ENCODE data around the gene HOXA13. TPM values are rescaled to one million over a fixed set of nuclear protein-coding genes. Genes with fewer than 3 reads are reported as not detected.

Gene HOXA13
- total and polyA plus RNA-seq, 8 donors = 29.0 TPM; not detected in 7

DNA sequence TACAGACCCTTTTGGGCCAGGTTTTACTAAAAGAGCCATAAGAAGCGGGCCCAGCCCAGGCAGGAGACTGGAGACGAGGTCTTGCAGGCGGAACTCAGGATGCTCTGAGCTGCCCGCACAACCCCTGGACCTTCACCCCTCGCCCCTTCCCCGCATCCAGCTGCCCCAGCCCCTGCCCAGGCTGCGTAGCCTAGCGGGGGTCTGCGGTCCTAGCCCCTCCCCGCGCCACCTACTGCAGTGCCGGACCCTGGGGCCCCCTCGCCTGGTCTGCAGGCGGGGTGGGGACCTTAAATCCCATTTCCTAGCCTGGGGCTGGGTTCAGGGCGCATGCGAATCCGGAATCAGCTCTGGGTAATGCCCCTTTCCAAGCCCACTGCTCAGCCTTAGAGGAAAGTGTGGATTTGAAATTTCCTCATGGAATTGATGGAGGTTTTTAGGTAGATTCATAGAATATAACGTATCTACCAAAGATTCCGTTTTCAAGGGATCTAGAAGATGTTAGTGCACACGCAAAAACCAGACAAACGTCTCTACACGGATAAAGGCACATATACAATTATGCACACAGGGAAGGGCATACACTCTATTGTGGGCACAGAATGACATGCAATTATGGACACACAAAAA, 47.0 kb downstream of the HOXA13 start:
- DNase-seq = peak in 1 of 2 donors; percentile 5
- H3K4me3 ChIP-seq = peak overlapping the region; percentile 46 to 64 (median 52)
- H3K27me3 ChIP-seq = peaks cover 11 to 100% (median 93%) of the 10 kb centered on the region in 3 donors
- peaks cover 13 to 71% (median 58%) of the 10 kb centered on the region in 4 donors for H3K4me1 ChIP-seq
- TF ChIP-seq POLR2A (IDR thresholded peaks at IDR 0.05) = no peak
- no peak for TF ChIP-seq EP300 (IDR thresholded peaks at IDR 0.05)
- TF ChIP-seq, protein P1, sequence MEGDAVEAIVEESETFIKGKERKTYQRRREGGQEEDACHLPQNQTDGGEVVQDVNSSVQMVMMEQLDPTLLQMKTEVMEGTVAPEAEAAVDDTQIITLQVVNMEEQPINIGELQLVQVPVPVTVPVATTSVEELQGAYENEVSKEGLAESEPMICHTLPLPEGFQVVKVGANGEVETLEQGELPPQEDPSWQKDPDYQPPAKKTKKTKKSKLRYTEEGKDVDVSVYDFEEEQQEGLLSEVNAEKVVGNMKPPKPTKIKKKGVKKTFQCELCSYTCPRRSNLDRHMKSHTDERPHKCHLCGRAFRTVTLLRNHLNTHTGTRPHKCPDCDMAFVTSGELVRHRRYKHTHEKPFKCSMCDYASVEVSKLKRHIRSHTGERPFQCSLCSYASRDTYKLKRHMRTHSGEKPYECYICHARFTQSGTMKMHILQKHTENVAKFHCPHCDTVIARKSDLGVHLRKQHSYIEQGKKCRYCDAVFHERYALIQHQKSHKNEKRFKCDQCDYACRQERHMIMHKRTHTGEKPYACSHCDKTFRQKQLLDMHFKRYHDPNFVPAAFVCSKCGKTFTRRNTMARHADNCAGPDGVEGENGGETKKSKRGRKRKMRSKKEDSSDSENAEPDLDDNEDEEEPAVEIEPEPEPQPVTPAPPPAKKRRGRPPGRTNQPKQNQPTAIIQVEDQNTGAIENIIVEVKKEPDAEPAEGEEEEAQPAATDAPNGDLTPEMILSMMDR (IDR thresholded peaks at IDR 0.05) = no peak
- no peak for TF ChIP-seq POLR2AphosphoS5 (IDR thresholded peaks at IDR 0.05)
- no peaks in the 10 kb centered on the region for H3K36me3 ChIP-seq
- peak overlapping the region; percentile 66 to 99 (median 88) for H3K27ac ChIP-seq
- H3K9me3 ChIP-seq = peaks cover 0 to 1% (median 0%) of the 10 kb centered on the region in 4 donors
- 23 to 37% (median 28%) methylated on average over 14 to 22 of the region's 22 CpGs for WGBS, 5 donors
- intact Hi-C loops (cut with DNase I; ENCODE audit: low total_unique reads) = no loop called here

DNA sequence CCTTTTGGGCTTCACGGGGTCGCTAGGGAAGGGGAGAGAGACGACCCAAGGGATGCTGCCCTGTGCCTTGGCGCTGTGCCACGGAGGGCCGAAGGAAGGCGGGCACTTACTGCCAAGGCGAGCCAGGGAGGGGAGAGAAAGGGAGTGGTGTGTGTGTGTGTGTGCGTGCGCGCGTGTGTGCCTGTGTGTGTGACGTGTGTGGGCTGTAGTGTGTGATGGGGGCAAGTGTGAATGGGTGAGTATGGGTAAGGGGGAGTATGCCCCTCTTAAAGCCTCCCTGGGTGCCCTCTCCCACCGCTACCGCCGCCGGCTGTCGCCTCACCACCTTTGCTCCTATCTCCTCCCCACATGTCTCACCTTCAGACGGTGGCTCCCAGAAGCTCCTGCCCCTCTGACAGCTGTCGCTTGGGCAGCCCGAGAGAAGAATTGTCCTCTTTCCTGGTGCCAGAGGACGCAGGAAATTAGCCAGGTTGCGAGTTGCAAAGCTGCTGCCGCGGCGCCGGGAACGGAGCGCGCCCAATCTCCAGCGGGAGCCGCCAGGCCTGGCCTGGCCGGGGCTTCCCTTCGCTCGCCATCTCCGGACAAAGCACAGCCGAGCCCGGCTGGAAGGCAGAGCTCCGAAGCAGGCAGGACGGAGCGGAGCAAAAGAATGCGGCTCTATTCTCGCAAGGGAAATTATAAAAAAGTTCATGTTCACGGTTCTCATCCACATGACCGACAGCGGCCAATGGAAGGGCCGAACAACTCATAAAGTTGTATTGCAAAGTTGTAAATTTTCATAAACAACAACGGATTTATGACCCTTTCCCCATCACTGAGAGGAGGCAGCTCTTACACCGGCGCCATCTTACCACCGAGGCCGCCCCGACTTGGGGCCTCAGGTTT, 47.7 kb downstream of the HOXA13 start, which contains the start of gene HOXA3:
HOXA3 (minus strand) TSS at position 653 of the 885 bp plus-strand sequence. CDS start 41,943 bp downstream, outside the sequence.
- peaks cover 19 to 76% (median 65%) of the 10 kb centered on the region in 4 donors for H3K4me1 ChIP-seq

DNA sequence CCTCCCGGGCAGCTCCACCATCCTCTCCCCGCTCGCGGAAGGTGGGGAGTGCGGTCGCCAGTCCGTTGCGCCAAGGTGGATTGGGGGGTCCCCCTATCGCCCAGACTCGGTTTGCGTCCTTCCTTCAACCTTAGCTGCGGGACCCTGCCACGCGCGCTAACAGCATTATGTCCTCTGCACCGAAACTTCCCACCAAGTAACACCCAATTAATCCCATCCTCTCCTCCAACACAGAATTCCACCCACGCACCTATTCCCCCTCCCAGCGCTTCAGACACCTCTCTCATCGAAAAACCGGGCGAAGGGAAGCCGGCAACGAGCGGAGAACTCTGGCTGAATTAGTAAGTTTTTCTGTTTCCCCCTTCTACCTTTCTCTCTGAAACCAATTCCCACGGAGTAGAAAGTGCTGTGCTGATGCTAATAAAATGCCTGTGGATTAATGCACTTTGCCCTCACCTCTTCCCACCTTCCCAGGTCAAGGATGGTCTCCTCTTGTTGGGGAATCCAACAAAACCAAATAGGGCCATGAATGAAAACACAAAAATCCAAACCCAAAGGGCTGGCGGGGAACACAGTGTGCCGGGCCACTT, 48.5 kb downstream of the HOXA13 start:
- WGBS, 5 donors = 7 to 17% (median 9%) methylated on average over 20 to 27 of the region's 27 CpGs
- H3K4me3 ChIP-seq = peak overlapping the region; percentile 46 to 64 (median 52)
- H3K9me3 ChIP-seq = peaks cover 0 to 9% (median 0%) of the 10 kb centered on the region in 4 donors
- peaks cover 10 to 100% (median 93%) of the 10 kb centered on the region in 3 donors for H3K27me3 ChIP-seq
- peak overlapping the region; percentile 72 to 99 (median 88) for H3K27ac ChIP-seq
- no peak for DNase-seq
- TF ChIP-seq EP300 (IDR thresholded peaks at IDR 0.05) = no peak
- no peak for TF ChIP-seq POLR2A (IDR thresholded peaks at IDR 0.05)
- TF ChIP-seq, protein P1 (IDR thresholded peaks at IDR 0.05) = no peak
- no peak for TF ChIP-seq POLR2AphosphoS5 (IDR thresholded peaks at IDR 0.05)
- intact Hi-C loops (cut with DNase I; ENCODE audit: low total_unique reads) = no loop called here
- no peaks in the 10 kb centered on the region for H3K36me3 ChIP-seq
- peaks cover 20 to 74% (median 60%) of the 10 kb centered on the region in 4 donors for H3K4me1 ChIP-seq

More for the DNA sequence above, 47.7 kb downstream of the HOXA13 start, which contains the start of gene HOXA3:
- Histone ChIP-seq H3K9me3 (peaks cover 0 to 9% (median 0%) of the 10 kb centered on the region in 4 donors), H3K4me3 (peak within 1 kb of the TSS; percentile 46 to 64 (median 52)), H3K27me3 (peaks cover 10 to 100% (median 93%) of the 10 kb centered on the region in 3 donors), H3K36me3 (no peaks in the 10 kb centered on the region), H3K27ac (peak within 1 kb of the TSS; percentile 72 to 99 (median 88))
- 6 to 26% (median 12%) methylated on average over 49 to 53 of the region's 53 CpGs for WGBS, 5 donors
- intact Hi-C loops (cut with DNase I; ENCODE audit: low total_unique reads) = no loop called here
- TF ChIP-seq POLR2A (IDR thresholded peaks at IDR 0.05) (no peak), EP300 (IDR thresholded peaks at IDR 0.05) (no peak), POLR2AphosphoS5 (IDR thresholded peaks at IDR 0.05) (peak in 2 of 3 donors; percentile 70 to 74)
- TF ChIP-seq, protein P1 (IDR thresholded peaks at IDR 0.05) = no peak
- DNase-seq = peak in 1 of 2 donors; percentile 26

All from stomach (tissue), 9 donors.